ENCODE results near the gene MTOR.

DNA sequence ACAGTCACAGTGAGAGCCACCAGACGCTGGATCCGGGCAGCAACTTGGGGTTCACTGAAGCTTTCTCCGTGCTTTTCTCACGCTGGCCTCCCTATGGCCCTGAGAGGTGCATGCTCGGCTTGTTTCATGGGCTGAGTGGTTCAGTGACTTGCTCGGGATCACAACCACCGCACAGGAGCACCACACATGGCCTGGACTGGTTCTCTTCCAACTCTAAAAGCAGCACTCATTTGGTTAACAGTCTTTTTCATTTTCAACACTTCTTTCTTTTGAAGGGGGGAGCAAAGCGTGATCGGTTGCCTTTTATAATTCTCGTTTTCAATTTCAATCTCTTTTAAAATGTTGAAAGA is 36.8 kb upstream of the MTOR start:
- no peak for TF ChIP-seq CTCF (IDR thresholded peaks at IDR 0.05; ENCODE audit: insufficient read depth, low read depth, low read length)
- TF ChIP-seq EZH2 (IDR thresholded peaks at IDR 0.05; ENCODE audit: insufficient read depth, low read length), result no peak
